GM23338 (cell line): ENCODE results near the gene TNNI2. TPM values are rescaled to one million over a fixed set of nuclear protein-coding genes. Genes with fewer than 3 reads are reported as not detected.
"Not testable (repeated sequence)": the region's sequence is repeated elsewhere in the genome, so short reads cannot be mapped to it uniquely, and the experiment has no call there.

Source experiments
- ATAC-seq: fragments of 200-7000 bp; cut with Tn5 transposase; 3 replicates; pipeline ENCODE4 v1.9.1; 2020
- DNase-seq: peaks from one replicate; pipeline ENCODE4 v3.0.0-alpha.2; 2015; ENCODE audit warnings: low spot score
- H2AFZ ChIP-seq: fragments of 200-600 bp; sonication (generic); 2 replicates; pipeline ENCODE4 v1.8.0; 2016; ENCODE audit warnings: antibody characterized with exemption, mild to moderate bottlenecking, moderate library complexity
- H3F3A ChIP-seq: fragments of 200-600 bp; sonication (generic); replicated peaks from 2 replicates; pipeline ENCODE4 v1.8.0; 2017; ENCODE audit warnings: antibody characterized with exemption, mixed run types, low read depth
- H3K27ac ChIP-seq: fragments of 200-600 bp; sonication (generic); 2 replicates; pipeline ENCODE4 v1.6.1; 2016; ENCODE audit warnings: low read depth
- H3K27me3 ChIP-seq: fragments of 200-600 bp; sonication (generic); 2 replicates; pipeline ENCODE4 v1.8.0; 2016; ENCODE audit warnings: mild to moderate bottlenecking, mixed run types, moderate library complexity; ENCODE audit not compliant: insufficient read depth
- H3K36me3 ChIP-seq: fragments of 200-600 bp; sonication (generic); 2 replicates; pipeline ENCODE4 v1.8.0; 2016; ENCODE audit warnings: mild to moderate bottlenecking; ENCODE audit not compliant: insufficient read depth
- H3K4me1 ChIP-seq: fragments of 200-600 bp; sonication (generic); 2 replicates; pipeline ENCODE4 v1.8.0; 2016; ENCODE audit warnings: mild to moderate bottlenecking, moderate library complexity; ENCODE audit not compliant: insufficient read depth
- H3K4me2 ChIP-seq: fragments of 200-600 bp; sonication (generic); 2 replicates; pipeline ENCODE4 v1.7.1; 2017; ENCODE audit warnings: mixed run types
- H3K4me3 ChIP-seq: fragments of 200-600 bp; sonication (generic); 2 replicates; pipeline ENCODE4 v1.6.1; 2016; ENCODE audit warnings: mixed run types
- H3K79me2 ChIP-seq: fragments of 200-600 bp; sonication (generic); replicated peaks from 2 replicates; pipeline ENCODE4 v1.8.0; 2017; ENCODE audit warnings: mild to moderate bottlenecking; ENCODE audit not compliant: insufficient read depth
- H3K9me2 ChIP-seq: fragments of 200-600 bp; sonication (generic); 2 replicates; pipeline ENCODE4 v1.8.0; 2017; ENCODE audit not compliant: insufficient read depth
- H4K20me1 ChIP-seq: fragments of 200-600 bp; sonication (generic); replicated peaks from 2 replicates; pipeline ENCODE4 v1.8.0; 2017; ENCODE audit warnings: mild to moderate bottlenecking; ENCODE audit not compliant: insufficient read depth
- H3K27ac Mint-ChIP-seq: 2 replicates; pipeline ENCODE4 v1.8.0; 2020; ENCODE audit warnings: inconsistent platforms, mild to moderate bottlenecking, moderate library complexity, mixed read lengths
- H3K27me3 Mint-ChIP-seq: 3 replicates; pipeline ENCODE4 v1.8.0; 2022; ENCODE audit warnings: low read depth, mild to moderate bottlenecking, moderate library complexity, mixed read lengths, inconsistent platforms; ENCODE audit not compliant: insufficient read depth, poor library complexity
- H3K36me3 Mint-ChIP-seq: 3 replicates; pipeline ENCODE4 v1.8.0; 2021; ENCODE audit warnings: low read depth, mild to moderate bottlenecking, inconsistent platforms, moderate library complexity, mixed read lengths
- H3K4me1 Mint-ChIP-seq: 3 replicates; pipeline ENCODE4 v1.8.0; 2020; ENCODE audit warnings: mild to moderate bottlenecking, inconsistent platforms, mixed read lengths
- H3K4me3 Mint-ChIP-seq: 3 replicates; pipeline ENCODE4 v1.8.0; 2021; ENCODE audit warnings: moderate library complexity, mild to moderate bottlenecking, inconsistent platforms, mixed read lengths
- H3K9me3 Mint-ChIP-seq: 3 replicates; pipeline ENCODE4 v1.8.0; 2020; ENCODE audit warnings: moderate library complexity, mild to moderate bottlenecking, inconsistent platforms, mixed read lengths
- CREB1 ChIP-seq: fragments of 250-450 bp; sonication (Bioruptor Pico); IDR thresholded peaks from 2 replicates; pipeline ENCODE4 v1.5.0; 2020; ENCODE audit warnings: low read depth, mild to moderate bottlenecking, moderate library complexity
- EZH2 ChIP-seq: fragments of 200-600 bp; sonication (generic); IDR thresholded peaks from one replicate; pipeline ENCODE4 v1.8.0; 2017; ENCODE audit warnings: antibody characterized with exemption, mild to moderate bottlenecking, low read depth; ENCODE audit not compliant: unreplicated experiment
- EZH2phosphoT487 ChIP-seq: fragments of 200-600 bp; sonication (generic); IDR thresholded peaks from one replicate; pipeline ENCODE4 v1.8.1; 2018; ENCODE audit warnings: antibody characterized with exemption; ENCODE audit not compliant: unreplicated experiment
- JUNB ChIP-seq: IDR thresholded peaks from one replicate; pipeline ENCODE4 v1.6.1; 2016; ENCODE audit warnings: antibody characterized with exemption; ENCODE audit not compliant: unreplicated experiment
- NANOG ChIP-seq: IDR thresholded peaks from 2 replicates; pipeline ENCODE4 v1.6.1; 2016; ENCODE audit warnings: antibody characterized with exemption, borderline replicate concordance
- POLR2AphosphoS5 ChIP-seq: IDR thresholded peaks from 2 replicates; pipeline ENCODE4 v1.6.1; 2016; ENCODE audit warnings: antibody characterized with exemption, low read depth
- STAT1 ChIP-seq: IDR thresholded peaks from one replicate; pipeline ENCODE4 v1.6.1; 2016; ENCODE audit warnings: antibody characterized with exemption; ENCODE audit not compliant: unreplicated experiment
- ZNF114 ChIP-seq: fragments of 250-450 bp; sonication (Bioruptor Pico); IDR thresholded peaks from 2 replicates; pipeline ENCODE4 v1.5.0; 2020; ENCODE audit warnings: mild to moderate bottlenecking, moderate library complexity
- ZNF331 ChIP-seq: fragments of 250-450 bp; sonication (Bioruptor Pico); IDR thresholded peaks from 2 replicates; pipeline ENCODE4 v1.5.0; 2020; ENCODE audit warnings: low read depth, mild to moderate bottlenecking, moderate library complexity
- polyA plus RNA-seq: library from polyadenylated mRNA; unstranded; fragments of >200 nt; fragmentation: Nextera tagmentation; extraction: Ambion mirVana; gene quantifications from 2 replicates; pipeline ENCODE4 v1.2.1, GENCODE V29; 2016
- total RNA-seq: library from RNA; depleted of rRNA; stranded (reverse); fragments of >200 nt; shearing (Covaris generic); gene quantifications from 2 replicates; pipeline ENCODE4 v1.2.3, GENCODE V29; 2014
- TF ChIP-seq, protein P1 (sequence below): IDR thresholded peaks from 2 replicates; pipeline ENCODE4 v1.6.1; 2016; ENCODE audit warnings: antibody characterized with exemption
- TF ChIP-seq, protein P2 (sequence below), 2 experiments: fragments of 200-600 bp in 1 of 2; sonication (generic) in 1 of 2; conservative IDR thresholded peaks; 2 replicates each; pipeline versions ENCODE4 v1.5.1 to v1.6.1; 2016 to 2017; ENCODE audit warnings: antibody characterized with exemption in 2 of 2, low read depth in 2 of 2, mild to moderate bottlenecking in 2 of 2, moderate library complexity in 1 of 2
- TF ChIP-seq, protein P3 (sequence below): IDR thresholded peaks from one replicate; pipeline ENCODE4 v1.6.1; 2018; ENCODE audit warnings: antibody characterized with exemption; ENCODE audit not compliant: unreplicated experiment

The TNNI2 gene
- total and polyA plus RNA-seq, 2 experiments from 2014 or later: not detected

DNA sequence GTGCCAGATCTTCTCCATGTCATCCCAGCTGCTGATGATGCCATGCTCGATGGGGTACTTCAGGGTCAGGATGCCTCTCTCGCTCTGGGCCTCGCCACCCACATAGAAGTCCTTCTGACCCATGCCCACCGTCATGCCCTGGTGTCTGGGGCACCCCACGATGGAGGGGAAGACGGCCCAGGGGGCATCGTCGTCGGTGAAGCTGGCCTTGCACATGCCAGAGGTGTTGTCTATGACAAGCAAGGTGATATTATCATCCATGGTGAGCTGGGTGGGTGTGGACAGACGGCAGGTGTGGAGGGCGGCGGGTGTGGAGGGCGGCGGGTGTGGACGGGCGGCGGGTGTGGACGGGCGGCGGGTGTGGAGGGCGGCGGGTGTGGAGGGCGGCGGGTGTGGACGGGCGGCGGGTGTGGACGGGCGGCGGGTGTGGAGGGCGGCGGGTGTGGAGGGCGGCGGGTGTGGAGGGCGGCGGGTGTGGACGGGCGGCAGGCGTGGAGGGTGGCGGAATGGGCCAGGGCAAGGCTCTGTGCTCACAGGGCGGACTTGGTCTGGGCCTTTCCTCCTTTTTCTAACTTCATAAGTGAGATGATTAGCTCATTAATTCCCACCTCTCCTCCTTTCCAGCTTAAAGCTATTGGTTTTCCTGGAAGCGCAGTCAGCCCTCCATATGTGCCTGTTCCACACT lies 34.8 kb upstream of the TNNI2 start:
- not testable (repeated sequence) for ATAC-seq, H3K27me3 Mint-ChIP-seq, H3K4me1 ChIP-seq, H3K27ac Mint-ChIP-seq, H3K4me3 Mint-ChIP-seq, H3K4me1 Mint-ChIP-seq, H3K4me2 ChIP-seq, H3K4me3 ChIP-seq, H3K36me3 ChIP-seq, H3K9me3 Mint-ChIP-seq, H3F3A ChIP-seq, H2AFZ ChIP-seq, H3K27me3 ChIP-seq, H3K36me3 Mint-ChIP-seq, DNase-seq, H4K20me1 ChIP-seq, H3K27ac ChIP-seq, H3K9me2 ChIP-seq, H3K79me2 ChIP-seq

- Mint-ChIP-seq H3K9me3 (peaks cover 8% of the 10 kb centered on the region; the same call in 1 of the 3 replicates), H3K4me3 (no peak overlapping the region), H3K27me3 (peaks cover 6% of the 10 kb centered on the region), H3K36me3 (no peaks in the 10 kb centered on the region), H3K27ac (no peak overlapping the region), H3K4me1 (peaks cover 6% of the 10 kb centered on the region)
- no peak overlapping the region for H3K27ac ChIP-seq
- no peak for ATAC-seq
- no peak overlapping the region for H3K4me3 ChIP-seq
- H3K4me1 ChIP-seq: no peaks in the 10 kb centered on the region
- no peaks in the 10 kb centered on the region for H3K27me3 ChIP-seq
- H3K36me3 ChIP-seq: no peaks in the 10 kb centered on the region
- no peaks in the 10 kb centered on the region for H3K79me2 ChIP-seq
- H2AFZ ChIP-seq: no peak overlapping the region
- no peak for DNase-seq
- no peak overlapping the region for H3K4me2 ChIP-seq
- H3F3A ChIP-seq: no peaks in the 10 kb centered on the region
- H4K20me1 ChIP-seq: no peaks in the 10 kb centered on the region
- H3K9me2 ChIP-seq: no peaks in the 10 kb centered on the region
- TF ChIP-seq ZNF114 (CRISPR knock-in tag) (no peak), STAT1 (no peak), JUNB (no peak), CREB1 (CRISPR knock-in tag) (no peak), POLR2AphosphoS5 (no peak), EZH2phosphoT487 (no peak), ZNF331 (CRISPR knock-in tag) (no peak), NANOG (no peak), EZH2 (no peak)
- TF ChIP-seq, protein P1, sequence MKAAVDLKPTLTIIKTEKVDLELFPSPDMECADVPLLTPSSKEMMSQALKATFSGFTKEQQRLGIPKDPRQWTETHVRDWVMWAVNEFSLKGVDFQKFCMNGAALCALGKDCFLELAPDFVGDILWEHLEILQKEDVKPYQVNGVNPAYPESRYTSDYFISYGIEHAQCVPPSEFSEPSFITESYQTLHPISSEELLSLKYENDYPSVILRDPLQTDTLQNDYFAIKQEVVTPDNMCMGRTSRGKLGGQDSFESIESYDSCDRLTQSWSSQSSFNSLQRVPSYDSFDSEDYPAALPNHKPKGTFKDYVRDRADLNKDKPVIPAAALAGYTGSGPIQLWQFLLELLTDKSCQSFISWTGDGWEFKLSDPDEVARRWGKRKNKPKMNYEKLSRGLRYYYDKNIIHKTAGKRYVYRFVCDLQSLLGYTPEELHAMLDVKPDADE: no peak
- TF ChIP-seq, protein P2, sequence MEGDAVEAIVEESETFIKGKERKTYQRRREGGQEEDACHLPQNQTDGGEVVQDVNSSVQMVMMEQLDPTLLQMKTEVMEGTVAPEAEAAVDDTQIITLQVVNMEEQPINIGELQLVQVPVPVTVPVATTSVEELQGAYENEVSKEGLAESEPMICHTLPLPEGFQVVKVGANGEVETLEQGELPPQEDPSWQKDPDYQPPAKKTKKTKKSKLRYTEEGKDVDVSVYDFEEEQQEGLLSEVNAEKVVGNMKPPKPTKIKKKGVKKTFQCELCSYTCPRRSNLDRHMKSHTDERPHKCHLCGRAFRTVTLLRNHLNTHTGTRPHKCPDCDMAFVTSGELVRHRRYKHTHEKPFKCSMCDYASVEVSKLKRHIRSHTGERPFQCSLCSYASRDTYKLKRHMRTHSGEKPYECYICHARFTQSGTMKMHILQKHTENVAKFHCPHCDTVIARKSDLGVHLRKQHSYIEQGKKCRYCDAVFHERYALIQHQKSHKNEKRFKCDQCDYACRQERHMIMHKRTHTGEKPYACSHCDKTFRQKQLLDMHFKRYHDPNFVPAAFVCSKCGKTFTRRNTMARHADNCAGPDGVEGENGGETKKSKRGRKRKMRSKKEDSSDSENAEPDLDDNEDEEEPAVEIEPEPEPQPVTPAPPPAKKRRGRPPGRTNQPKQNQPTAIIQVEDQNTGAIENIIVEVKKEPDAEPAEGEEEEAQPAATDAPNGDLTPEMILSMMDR (conservative IDR thresholded peaks at IDR 0.05; ENCODE audit: low read depth in 2 of 2): no peak
- TF ChIP-seq, protein P3, sequence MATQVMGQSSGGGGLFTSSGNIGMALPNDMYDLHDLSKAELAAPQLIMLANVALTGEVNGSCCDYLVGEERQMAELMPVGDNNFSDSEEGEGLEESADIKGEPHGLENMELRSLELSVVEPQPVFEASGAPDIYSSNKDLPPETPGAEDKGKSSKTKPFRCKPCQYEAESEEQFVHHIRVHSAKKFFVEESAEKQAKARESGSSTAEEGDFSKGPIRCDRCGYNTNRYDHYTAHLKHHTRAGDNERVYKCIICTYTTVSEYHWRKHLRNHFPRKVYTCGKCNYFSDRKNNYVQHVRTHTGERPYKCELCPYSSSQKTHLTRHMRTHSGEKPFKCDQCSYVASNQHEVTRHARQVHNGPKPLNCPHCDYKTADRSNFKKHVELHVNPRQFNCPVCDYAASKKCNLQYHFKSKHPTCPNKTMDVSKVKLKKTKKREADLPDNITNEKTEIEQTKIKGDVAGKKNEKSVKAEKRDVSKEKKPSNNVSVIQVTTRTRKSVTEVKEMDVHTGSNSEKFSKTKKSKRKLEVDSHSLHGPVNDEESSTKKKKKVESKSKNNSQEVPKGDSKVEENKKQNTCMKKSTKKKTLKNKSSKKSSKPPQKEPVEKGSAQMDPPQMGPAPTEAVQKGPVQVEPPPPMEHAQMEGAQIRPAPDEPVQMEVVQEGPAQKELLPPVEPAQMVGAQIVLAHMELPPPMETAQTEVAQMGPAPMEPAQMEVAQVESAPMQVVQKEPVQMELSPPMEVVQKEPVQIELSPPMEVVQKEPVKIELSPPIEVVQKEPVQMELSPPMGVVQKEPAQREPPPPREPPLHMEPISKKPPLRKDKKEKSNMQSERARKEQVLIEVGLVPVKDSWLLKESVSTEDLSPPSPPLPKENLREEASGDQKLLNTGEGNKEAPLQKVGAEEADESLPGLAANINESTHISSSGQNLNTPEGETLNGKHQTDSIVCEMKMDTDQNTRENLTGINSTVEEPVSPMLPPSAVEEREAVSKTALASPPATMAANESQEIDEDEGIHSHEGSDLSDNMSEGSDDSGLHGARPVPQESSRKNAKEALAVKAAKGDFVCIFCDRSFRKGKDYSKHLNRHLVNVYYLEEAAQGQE: no peak
Observed at GRCh38 chr11:1805525-1805924, 33.3 kb upstream of the TNNI2 start.
